GM12864 (cell line): Measurements from ENCODE around the gene WDR93.

Experiments
- DNase-seq: peaks from one replicate; pipeline ENCODE4 v3.0.0-alpha.2; 2011; ENCODE audit warnings: low read depth
- H3K4me3 ChIP-seq: 2 replicates; pipeline ENCODE4 v1.5.1; 2011; ENCODE audit warnings: mild to moderate bottlenecking, low read depth, low read length, control low read depth
- TF ChIP-seq, protein P1 (sequence below): IDR thresholded peaks from 2 replicates; pipeline ENCODE4 v1.5.1; 2011; ENCODE audit warnings: low read depth, mild to moderate bottlenecking, moderate library complexity, low read length, control low read depth, inconsistent platforms; ENCODE audit errors: missing control alignments

Gene WDR93

DNA sequence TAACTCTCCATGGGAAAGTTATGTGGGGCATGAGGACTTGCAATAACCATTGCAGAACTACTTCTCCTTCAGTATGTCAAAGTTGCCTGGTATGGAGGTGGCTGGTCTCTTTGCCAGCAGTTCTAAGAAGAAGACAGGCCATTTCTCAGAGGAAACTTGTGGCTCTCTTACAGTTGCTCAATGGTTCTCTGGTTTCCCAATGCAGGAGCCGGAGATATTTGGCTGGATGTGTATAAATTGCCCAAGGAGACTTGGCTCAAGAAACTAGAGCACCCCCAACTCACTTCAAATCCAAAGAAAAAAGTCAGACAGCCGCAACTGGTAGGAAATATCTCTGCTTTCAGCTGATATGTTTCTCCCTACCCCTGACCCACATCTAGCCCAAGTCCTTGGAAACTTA is 24.2 kb downstream of the WDR93 start:
- no peak overlapping the region for H3K4me3 ChIP-seq
- TF ChIP-seq, protein P1, sequence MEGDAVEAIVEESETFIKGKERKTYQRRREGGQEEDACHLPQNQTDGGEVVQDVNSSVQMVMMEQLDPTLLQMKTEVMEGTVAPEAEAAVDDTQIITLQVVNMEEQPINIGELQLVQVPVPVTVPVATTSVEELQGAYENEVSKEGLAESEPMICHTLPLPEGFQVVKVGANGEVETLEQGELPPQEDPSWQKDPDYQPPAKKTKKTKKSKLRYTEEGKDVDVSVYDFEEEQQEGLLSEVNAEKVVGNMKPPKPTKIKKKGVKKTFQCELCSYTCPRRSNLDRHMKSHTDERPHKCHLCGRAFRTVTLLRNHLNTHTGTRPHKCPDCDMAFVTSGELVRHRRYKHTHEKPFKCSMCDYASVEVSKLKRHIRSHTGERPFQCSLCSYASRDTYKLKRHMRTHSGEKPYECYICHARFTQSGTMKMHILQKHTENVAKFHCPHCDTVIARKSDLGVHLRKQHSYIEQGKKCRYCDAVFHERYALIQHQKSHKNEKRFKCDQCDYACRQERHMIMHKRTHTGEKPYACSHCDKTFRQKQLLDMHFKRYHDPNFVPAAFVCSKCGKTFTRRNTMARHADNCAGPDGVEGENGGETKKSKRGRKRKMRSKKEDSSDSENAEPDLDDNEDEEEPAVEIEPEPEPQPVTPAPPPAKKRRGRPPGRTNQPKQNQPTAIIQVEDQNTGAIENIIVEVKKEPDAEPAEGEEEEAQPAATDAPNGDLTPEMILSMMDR = no peak
- DNase-seq = no peak

DNA sequence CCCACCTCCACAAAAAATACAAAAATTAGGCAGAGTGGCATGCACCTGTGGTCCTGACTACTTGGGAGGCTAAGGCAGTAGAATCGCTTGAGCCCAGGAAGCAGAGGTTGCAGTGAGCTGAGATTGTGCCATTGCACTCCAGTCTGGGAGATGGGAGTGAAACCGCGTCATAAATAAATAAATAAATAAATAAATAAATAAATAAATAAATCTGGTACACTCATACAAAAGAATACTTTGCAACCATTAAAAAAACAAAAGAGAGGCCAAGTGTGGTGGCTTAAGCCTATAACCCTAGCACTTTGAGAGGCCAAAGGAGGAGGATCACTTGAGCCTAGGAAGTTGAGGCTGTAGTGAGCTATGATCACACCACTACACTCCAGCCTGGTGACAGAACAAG is 32.4 kb downstream of the WDR93 start:
- TF ChIP-seq, protein P1 = no peak
- no peak overlapping the region for H3K4me3 ChIP-seq
- DNase-seq = no peak

DNA sequence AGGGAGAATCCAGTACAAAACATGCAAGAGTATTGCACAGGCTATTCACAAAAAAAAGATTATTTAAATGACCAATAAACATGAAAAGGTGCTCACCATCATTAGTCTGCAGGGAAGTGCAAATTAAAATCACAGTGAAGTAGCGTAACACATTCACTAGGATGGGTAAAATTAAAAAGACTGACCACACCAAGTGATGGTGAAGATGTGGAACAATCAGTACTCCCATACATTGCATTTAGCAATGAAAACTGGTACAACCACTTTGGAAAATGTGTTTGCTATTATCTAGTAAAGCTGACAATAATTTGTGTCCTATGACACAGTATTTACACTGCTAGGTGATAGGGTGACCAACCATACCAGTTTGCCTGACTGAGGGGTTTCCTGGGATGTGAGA is 34.0 kb downstream of the WDR93 start:
- DNase-seq = no peak
- TF ChIP-seq, protein P1 = no peak
- no peak overlapping the region for H3K4me3 ChIP-seq

DNA sequence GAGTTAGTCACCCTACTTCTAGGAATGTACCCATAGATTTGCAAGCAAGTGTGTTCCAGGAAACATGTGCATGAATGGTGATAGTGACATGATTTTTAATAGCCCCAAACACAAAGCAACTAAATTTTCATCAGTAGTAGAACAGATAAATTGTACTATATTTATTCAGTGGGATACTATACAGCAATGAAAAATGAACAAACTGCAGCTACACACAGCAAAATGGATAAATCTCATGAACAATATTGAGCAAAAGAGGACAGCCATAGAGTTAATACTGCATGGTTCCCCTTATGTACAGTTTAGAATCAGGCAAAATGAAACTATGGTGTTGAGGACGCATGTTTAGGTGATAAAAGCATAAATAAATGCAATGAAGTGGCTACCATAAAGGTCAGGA is 34.5 kb downstream of the WDR93 start:
- no peak for DNase-seq
- H3K4me3 ChIP-seq = no peak overlapping the region
- TF ChIP-seq, protein P1 = no peak

DNA sequence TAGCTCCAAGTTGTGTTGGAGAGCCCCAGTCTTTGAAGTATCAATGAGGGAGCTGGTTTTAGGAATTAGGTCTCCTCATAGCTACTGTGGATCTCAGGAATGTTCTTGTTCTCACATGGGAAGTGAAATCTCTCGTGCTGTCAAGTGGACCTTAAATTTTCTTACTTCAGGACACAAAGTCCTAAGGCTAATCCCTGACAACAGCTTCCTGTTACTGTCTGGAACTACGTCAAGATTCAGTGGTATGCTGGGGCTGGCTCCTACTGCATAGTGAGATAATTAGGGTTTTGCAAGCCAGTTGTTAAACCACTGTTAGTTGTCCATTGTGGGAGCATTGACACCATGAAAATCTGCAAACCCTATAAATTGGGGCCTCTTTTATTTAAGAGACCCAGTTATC is 37.6 kb downstream of the WDR93 start:
- DNase-seq = no peak
- H3K4me3 ChIP-seq = no peak overlapping the region
- TF ChIP-seq, protein P1 = no peak

DNA sequence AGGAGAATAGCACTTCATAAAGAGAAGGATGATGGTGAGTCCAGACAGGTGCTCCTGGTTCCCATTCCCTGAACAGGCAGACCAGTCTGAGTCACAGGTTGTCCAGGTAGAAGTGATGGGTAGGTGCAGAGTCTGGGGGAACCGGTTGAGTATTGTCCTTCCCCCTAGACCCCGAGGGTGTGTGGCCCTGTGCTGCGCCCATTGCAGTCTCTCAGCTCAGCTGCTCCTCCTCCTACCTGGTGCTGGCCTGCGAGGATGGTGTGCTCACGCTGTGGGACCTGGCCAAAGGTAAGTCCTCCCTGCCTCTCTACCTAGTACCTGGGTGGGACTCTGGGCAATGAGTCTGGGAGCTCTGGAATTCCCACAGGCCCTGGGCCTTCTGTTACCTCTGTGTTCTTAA is 40.7 kb downstream of the WDR93 start:
- H3K4me3 ChIP-seq = no peak overlapping the region
- TF ChIP-seq, protein P1 = no peak
- no peak for DNase-seq

DNA sequence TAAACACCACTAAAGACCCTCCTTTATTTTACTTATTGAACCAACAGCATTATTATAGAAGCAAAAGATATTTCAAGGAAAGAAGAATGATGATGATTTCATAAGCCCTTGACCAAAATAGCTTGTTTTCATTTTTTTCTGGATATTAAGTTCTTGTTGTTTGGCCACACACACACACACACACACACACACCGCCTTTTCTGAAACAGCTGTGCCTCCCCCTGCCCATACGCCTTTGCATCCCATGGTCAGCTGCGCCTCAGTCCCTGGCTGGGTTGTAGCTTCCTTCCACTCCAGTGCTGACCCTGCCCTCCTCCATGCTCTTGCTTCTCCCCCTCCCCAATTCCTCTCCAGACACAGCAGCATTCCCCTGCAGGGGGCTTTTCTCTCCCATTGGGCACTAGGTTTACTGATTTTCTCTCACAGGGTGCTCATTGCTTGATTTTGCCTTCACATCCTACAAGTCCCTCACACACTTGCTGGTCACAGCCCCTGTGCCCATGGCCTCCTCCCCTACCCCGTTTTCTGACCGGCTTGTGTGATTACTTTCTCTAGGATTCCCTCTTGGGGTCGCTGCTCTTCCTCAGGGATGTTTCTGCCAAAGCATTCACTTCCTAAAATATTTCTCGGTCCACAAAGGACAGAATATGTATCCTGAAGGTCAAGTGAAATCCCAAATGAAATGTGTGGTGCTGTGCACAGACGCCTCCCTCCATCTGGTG is 42.0 kb downstream of the WDR93 start:
- TF ChIP-seq, protein P1 = no peak
- no peak for DNase-seq
- no peak overlapping the region for H3K4me3 ChIP-seq
